ENCODE results near the gene DHPS. TPM values are rescaled to one million over a fixed set of nuclear protein-coding genes. Genes with fewer than 3 reads are reported as not detected.
"Not testable (repeated sequence)": the region's sequence is repeated elsewhere in the genome, so short reads cannot be mapped to it uniquely, and the experiment has no call there.

DHPS gene
- total and polyA plus RNA-seq, 4 donors: 65.0 to 80.8 (median 74.7) TPM

- Histone ChIP-seq H3K4me3 (no peak overlapping the region), H3K4me1 (ENCODE audit: control insufficient read depth in 5 of 5, insufficient read depth in 5 of 5, low read length in 5 of 5) (peaks cover 0 to 2% (median 0%) of the 10 kb centered on the region in 5 donors), H3K9me3 (ENCODE audit: control insufficient read depth in 4 of 4, insufficient read depth in 3 of 4, low read length in 3 of 4) (no peaks in the 10 kb centered on the region), H3K36me3 (ENCODE audit: control insufficient read depth in 4 of 4, insufficient read depth in 4 of 4, low read length in 4 of 4) (peaks cover 0 to 3% (median 0%) of the 10 kb centered on the region in 4 donors), H3K27ac (ENCODE audit: low read depth in 1 of 2, low read length in 1 of 2) (no peak overlapping the region), H3K27me3 (ENCODE audit: control insufficient read depth in 3 of 3, insufficient read depth in 3 of 3, low read length in 2 of 3) (no peaks in the 10 kb centered on the region), H3K9ac (ENCODE audit: insufficient read depth in 1 of 2, low read length in 2 of 2) (no peak overlapping the region)
- ATAC-seq (ENCODE audit: insufficient read depth, low FRiP score) (no peak), DNase-seq (no peak)
- no peak for TF ChIP-seq CTCF (IDR thresholded peaks at IDR 0.05; ENCODE audit: control extremely low read depth, extremely low read depth)
- WGBS, 2 donors: 84 to 88% methylated on average over 3 of the region's 3 CpGs
Measured at GRCh38 chr19:12685831-12686230, 4.2 kb upstream of the DHPS start.

GRCh38 chr19:12680034-12680433 is 1.6 kb downstream of the DHPS start:
- H3K27me3 ChIP-seq (ENCODE audit: control insufficient read depth in 3 of 3, insufficient read depth in 3 of 3, low read length in 2 of 3): no peaks in the 10 kb centered on the region
- TF ChIP-seq CTCF (IDR thresholded peaks at IDR 0.05; ENCODE audit: control extremely low read depth, extremely low read depth): no peak
- H3K4me1 ChIP-seq (ENCODE audit: control insufficient read depth in 5 of 5, insufficient read depth in 5 of 5, low read length in 5 of 5): peaks cover 0 to 3% (median 0%) of the 10 kb centered on the region in 5 donors
- WGBS, 2 donors: 93 to 96% methylated on average over 9 of the region's 9 CpGs
- ATAC-seq (ENCODE audit: insufficient read depth, low FRiP score): no peak
- no peak overlapping the region for H3K9ac ChIP-seq (ENCODE audit: insufficient read depth in 1 of 2, low read length in 2 of 2)
- H3K27ac ChIP-seq (ENCODE audit: low read depth in 1 of 2, low read length in 1 of 2): no peak overlapping the region
- peaks cover 12 to 37% (median 25%) of the 10 kb centered on the region in 4 donors for H3K36me3 ChIP-seq (ENCODE audit: control insufficient read depth in 4 of 4, insufficient read depth in 4 of 4, low read length in 4 of 4)
- no peak for DNase-seq
- H3K9me3 ChIP-seq (ENCODE audit: control insufficient read depth in 4 of 4, insufficient read depth in 3 of 4, low read length in 3 of 4): no peaks in the 10 kb centered on the region
- H3K4me3 ChIP-seq: no peak overlapping the region

GRCh38 chr19:12678039-12678438 is 3.6 kb downstream of the DHPS start:
- not testable (repeated sequence) for H3K9me3 ChIP-seq (ENCODE audit: control insufficient read depth in 4 of 4, insufficient read depth in 3 of 4, low read length in 3 of 4); H3K27ac ChIP-seq (ENCODE audit: low read depth in 1 of 2, low read length in 1 of 2); H3K4me1 ChIP-seq (ENCODE audit: control insufficient read depth in 5 of 5, insufficient read depth in 5 of 5, low read length in 5 of 5); ATAC-seq (ENCODE audit: insufficient read depth, low FRiP score); H3K4me3 ChIP-seq; DNase-seq; H3K27me3 ChIP-seq (ENCODE audit: control insufficient read depth in 3 of 3, insufficient read depth in 3 of 3, low read length in 2 of 3); H3K9ac ChIP-seq (ENCODE audit: insufficient read depth in 1 of 2, low read length in 2 of 2)
- WGBS, 2 donors: 75 to 84% methylated on average over 5 of the region's 5 CpGs
- H3K36me3 ChIP-seq (ENCODE audit: control insufficient read depth in 4 of 4, insufficient read depth in 4 of 4, low read length in 4 of 4): peaks cover 12 to 49% (median 35%) of the 10 kb centered on the region in 4 donors

- Histone ChIP-seq H3K9me3 (ENCODE audit: control insufficient read depth in 4 of 4, insufficient read depth in 3 of 4, low read length in 3 of 4) (no peaks in the 10 kb centered on the region), H3K4me3 (no peak overlapping the region), H3K36me3 (ENCODE audit: control insufficient read depth in 4 of 4, insufficient read depth in 4 of 4, low read length in 4 of 4) (peaks cover 12 to 53% (median 40%) of the 10 kb centered on the region in 4 donors), H3K9ac (ENCODE audit: insufficient read depth in 1 of 2, low read length in 2 of 2) (no peak overlapping the region), H3K27ac (ENCODE audit: low read depth in 1 of 2, low read length in 1 of 2) (no peak overlapping the region), H3K27me3 (ENCODE audit: control insufficient read depth in 3 of 3, insufficient read depth in 3 of 3, low read length in 2 of 3) (no peaks in the 10 kb centered on the region), H3K4me1 (ENCODE audit: control insufficient read depth in 5 of 5, insufficient read depth in 5 of 5, low read length in 5 of 5) (peaks cover 0 to 3% (median 0%) of the 10 kb centered on the region in 5 donors)
- ATAC-seq (ENCODE audit: insufficient read depth, low FRiP score) (no peak), DNase-seq (no peak)
- TF ChIP-seq CTCF (IDR thresholded peaks at IDR 0.05; ENCODE audit: control extremely low read depth, extremely low read depth): no peak
- 95 to 97% methylated on average over 12 of the region's 12 CpGs for WGBS, 2 donors
Measured at GRCh38 chr19:12676928-12677327, 4.8 kb downstream of the DHPS start.
